GM19351 (cell line): ENCODE data around the gene E2F2.
"Not testable (repeated sequence)": the region's sequence is repeated elsewhere in the genome, so short reads cannot be mapped to it uniquely, and the experiment has no call there.

ENCODE experiments used
- ATAC-seq: cut with Tn5 transposase; IDR thresholded peaks from one replicate; pipeline ENCODE4 v1.9.1; 2021; ENCODE audit warnings: mild to moderate bottlenecking, moderate library complexity; ENCODE audit not compliant: unreplicated experiment

E2F2 gene

DNA sequence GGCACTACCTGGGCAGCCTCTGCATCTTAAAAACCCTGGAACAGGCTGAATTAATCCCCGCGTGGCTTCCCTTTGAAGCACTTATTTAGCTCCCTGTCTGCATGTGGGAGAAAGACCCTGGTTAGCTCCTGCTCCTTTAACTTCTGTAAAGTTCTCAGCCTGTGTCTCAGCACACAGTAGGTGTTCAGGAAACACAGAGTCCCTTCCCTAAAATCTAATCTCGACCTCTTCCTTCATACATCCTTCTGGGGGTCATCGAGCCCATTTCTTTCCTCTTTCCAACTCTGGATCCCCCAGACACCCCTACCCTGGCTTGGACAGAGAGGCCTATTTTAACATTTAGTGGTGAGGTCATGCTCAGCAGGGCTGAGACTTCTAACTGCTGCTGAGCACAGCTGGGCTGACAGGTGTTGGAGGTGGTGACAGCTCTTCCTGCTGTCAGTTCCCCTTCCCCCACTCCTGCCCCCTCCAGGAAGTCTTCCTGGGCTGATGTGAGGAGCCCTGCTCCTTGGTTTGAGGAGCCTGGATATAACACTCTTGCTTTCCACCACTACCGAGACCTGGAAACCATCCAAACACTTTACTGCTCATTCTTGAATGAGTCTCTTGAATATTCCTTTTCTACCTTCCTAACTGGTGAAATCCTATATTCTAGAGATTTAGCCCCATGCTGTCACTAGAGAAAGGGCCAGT, 5.3 kb downstream of the E2F2 start:
- ATAC-seq, result peak; percentile 46

GRCh38 chr1:23524716-23525401, 6.2 kb downstream of the E2F2 start:
- no peak for ATAC-seq

DNA sequence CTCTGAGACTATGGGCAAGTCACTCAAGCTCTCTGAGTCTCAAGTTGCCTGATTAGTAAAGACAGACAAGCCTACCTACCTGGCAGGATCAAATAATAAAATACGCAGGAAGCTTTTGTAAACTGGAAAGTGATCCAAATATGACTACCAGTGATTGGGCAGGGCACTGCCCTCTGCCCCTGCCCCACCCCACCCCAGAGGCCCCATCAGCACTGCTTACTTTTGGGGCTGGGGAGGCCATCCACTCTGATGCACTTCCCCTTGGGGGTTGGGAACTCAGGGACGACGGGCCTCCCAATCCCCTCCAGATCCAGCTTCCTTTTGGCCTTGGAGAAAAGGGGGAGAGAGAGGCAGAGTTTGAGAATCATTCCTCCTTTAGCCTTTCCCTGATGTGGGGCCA, 6.9 kb downstream of the E2F2 start:
- no peak for ATAC-seq

GRCh38 chr1:23522244-23522982, 8.6 kb downstream of the E2F2 start:
- ATAC-seq, result no peak

- no peak for ATAC-seq
Observed at GRCh38 chr1:23521588-23521987, 9.4 kb downstream of the E2F2 start.

DNA sequence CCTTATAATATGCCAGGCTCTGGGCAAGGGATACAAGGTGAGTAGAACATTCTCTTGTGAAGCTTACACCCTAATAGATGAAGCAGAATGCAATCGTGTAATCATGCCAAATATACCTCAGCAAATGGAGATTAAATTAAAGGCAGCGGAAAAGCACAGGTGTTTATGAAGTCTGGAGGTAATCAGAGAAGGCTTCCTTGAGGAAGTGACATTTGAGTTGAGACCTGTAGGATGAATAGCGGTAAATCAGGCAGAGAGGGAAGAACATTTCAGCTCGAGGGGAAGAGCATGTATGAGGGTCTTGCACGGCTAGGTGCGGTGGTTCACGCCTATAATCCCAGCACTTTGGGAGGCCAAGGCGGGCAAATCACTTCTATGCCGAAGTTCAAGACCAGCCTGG, 13.5 kb downstream of the E2F2 start:
- ATAC-seq, result no peak

GRCh38 chr1:23515905-23516304, 15.1 kb downstream of the E2F2 start:
- ATAC-seq, result no peak

DNA sequence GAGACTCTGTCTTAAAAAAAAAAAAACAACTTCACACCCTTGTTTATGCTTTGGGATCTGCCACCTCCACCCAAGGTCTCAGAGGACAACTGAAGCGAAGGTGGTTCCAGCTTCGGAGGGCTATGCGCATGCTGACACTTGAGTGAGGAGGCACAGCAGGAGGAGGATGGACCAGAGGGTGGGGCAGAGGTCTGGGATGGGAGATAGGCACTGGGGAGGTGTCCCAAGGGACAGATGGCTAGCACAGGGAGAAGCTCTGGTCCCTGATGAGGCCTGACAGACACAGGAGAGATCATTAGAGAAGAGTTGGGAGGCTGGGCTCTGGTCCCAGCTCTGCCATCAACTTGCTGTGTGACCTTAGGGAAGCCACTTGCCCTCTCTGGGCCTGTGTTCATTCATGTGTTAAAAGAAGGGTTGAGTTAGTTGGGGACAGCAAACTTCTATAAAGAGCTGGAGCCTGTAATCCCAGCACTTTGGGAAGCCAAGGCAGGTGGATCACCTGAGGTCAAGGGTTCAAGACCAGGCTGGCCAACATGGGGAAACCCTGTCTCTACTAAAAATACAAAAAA, 16.8 kb downstream of the E2F2 start:
- ATAC-seq, result no peak

DNA sequence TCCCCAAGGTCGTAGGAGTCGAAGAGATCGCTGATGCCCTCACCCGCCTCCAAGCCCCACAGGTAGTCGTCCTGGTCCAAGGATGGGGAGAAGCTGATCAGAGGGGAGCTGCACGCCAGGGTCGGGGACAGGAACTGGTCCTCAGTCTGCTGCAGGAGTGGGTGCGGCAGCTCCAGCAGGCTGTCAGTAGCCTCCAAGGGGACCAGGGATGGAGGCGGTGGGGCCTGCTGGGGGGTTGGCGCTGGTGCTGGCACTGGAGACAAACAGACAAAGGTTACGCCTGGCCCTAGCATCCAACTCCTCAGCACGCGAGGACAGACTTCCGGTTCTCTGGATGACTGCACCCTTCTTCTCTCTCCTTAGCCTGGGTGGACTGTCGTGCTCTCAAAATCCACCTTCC, 21.1 kb downstream of the E2F2 start:
- no peak for ATAC-seq

GRCh38 chr1:23506376-23507107, 24.5 kb downstream of the E2F2 start:
- ATAC-seq, result no peak

DNA sequence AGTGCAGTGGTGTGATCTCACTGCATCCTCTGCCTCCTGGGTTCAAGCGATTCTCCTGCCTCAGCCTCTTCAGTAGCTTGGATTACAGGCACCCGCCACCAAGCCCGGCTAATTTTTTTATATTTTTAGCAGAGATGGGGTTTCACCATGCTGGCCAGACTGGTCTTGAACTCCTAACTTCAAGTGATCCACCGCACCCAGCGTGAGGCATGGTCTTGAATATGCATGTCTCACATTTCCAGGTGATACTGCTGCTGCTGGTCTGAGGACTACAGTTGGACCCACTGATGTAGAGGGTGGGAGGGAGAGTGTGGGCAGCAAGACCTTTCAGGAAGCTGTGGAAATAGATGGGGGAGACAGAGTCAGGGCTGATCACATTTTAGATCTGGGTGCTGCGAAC, 25.2 kb downstream of the E2F2 start:
- no peak for ATAC-seq

DNA sequence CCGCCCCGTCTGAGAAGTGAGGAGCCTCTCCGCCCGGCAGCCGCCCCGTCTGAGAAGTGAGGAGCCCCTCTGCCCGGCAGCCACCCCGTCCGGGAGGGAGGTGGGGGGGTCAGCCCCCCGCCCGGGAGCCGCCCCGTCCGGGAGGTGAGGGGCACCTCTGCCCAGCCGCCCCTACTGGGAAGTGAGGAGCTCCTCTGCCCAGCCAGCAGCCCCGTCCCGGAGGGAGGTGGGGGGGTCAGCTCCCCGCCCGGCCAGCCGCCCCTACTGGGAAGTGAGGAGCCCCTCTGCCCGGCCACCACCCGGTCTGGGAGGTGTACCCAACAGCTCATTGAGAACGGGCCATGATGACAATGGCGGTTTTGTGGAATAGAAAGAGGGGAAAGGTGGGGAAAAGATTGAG, 26.9 kb downstream of the E2F2 start:
- ATAC-seq, result not testable (repeated sequence)

DNA sequence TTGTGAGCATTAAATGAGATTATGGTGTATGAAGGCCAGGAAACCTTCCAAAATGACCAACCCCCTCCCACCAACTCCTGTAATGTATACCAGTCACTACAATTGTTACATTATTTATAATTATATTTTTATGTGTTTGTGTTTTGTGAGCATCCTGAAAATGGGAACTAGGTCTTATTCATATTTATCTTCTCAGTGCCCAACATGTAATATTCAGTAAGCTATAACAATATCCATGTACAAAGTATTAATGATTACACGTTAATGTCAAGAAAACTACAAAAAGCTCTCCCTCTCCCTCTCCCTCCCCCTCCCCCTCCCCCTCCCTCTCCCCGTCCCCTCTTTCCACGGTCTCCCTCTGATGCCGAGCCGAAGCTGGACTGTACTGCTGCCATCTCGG, 28.1 kb downstream of the E2F2 start:
- ATAC-seq, result no peak

DNA sequence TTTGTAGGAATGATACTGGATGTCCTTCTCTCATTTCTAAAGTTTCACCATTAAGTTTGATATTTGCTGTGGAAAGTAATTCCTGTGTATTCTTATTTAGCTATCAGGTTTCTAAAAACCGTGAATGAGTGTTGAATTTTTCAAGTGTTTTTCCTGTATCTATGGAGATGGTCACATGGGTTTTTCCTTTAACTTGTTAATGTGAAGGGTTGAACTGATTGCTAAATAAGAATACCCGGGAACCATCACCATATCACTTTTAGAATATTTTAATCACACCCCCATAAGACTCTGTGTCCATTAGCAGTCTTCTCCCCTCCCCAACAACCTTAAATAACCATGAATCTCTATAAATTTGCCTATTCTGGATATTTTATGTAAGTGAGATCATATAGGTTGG, 30.6 kb downstream of the E2F2 start:
- ATAC-seq, result no peak

- ATAC-seq, result no peak
Observed at GRCh38 chr1:23497777-23498439, 33.1 kb downstream of the E2F2 start.

GRCh38 chr1:23496490-23497181, 34.4 kb downstream of the E2F2 start:
- no peak for ATAC-seq

DNA sequence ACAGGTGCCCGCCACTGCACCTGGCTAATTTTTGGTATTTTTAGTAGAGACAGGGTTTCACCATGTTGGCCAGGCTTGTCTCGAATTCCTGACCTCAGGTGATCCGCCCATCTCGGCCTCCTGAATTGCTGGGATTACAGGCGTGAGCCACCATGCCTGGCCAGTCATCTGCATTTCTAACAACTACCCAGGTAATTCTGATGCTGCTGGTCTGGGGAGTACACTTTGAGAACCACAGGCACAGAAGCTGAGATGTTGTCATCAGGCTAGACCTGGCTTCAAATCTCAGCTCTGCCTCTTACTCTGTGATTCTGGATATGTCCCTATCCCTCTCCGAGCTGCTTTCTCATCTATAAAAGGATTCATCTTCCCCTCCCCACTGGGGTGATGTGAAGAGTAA, 36.2 kb downstream of the E2F2 start:
- ATAC-seq, result not testable (repeated sequence)

DNA sequence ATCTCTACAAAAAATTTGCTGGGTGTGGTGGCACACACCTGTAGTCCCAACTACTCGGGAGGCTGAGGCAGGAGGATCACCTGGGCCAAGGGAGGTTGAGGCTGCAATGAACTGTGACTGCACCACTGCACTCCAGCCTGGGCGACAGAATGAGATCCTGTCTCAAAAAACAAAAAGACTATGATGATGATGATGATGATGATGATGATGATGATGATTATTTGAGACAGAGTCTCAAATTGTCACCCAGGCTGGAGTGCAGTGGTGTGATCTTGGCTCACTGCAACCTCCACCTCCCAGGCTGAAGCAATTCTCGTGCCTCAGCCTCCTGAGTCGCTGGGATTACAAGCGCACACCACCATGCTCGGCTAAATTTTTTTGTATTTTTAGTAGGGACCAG, 38.3 kb downstream of the E2F2 start:
- ATAC-seq, result not testable (repeated sequence)

- no peak for ATAC-seq
Observed at GRCh38 chr1:23492132-23492720, 38.8 kb downstream of the E2F2 start.

DNA sequence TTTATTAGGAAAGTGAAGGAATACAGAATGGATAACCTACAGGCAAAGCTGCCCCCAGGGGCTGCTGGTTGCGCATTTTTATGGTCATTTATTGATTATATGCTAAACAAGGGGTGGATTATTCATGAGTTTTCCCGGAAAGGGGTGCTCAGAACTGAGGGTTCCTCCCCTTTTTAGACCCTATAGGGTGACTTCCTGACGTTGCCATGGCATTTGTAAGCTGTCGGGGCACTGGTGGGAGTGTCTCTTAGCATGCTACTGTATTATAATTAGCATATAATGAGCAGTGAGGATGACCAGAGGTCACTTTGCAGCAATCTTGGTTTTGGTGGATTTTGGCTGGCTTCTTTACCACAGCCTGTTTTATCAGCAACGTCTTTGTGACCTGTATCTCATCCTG, 41.2 kb downstream of the E2F2 start:
- no peak for ATAC-seq
